ENCODE data around the gene IGIP. TPM values are rescaled to one million over a fixed set of nuclear protein-coding genes. Genes with fewer than 3 reads are reported as not detected.

The IGIP gene
- total RNA-seq, 1 experiment from 2014 or later: 1.7 TPM

DNA sequence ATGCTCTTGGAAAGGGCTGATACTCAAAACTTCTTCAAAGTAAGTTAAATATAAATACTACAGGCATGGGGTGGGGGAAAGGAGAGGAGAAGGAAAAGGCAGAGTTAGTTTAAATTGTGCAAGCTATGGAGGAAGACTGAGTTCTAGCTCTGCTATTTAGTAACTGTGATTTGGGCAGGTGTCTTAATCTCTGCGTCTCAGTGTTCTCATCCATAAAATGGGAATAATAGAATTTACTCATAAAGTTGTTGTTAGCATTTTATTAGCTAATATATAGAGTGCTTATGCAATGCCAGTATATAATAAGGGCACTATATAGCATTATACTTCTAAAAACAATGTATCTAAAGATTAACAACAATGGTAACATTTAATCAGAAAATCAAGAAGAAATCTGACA, 24.6 kb upstream of the IGIP start (continued):
- TF ChIP-seq, protein P1, sequence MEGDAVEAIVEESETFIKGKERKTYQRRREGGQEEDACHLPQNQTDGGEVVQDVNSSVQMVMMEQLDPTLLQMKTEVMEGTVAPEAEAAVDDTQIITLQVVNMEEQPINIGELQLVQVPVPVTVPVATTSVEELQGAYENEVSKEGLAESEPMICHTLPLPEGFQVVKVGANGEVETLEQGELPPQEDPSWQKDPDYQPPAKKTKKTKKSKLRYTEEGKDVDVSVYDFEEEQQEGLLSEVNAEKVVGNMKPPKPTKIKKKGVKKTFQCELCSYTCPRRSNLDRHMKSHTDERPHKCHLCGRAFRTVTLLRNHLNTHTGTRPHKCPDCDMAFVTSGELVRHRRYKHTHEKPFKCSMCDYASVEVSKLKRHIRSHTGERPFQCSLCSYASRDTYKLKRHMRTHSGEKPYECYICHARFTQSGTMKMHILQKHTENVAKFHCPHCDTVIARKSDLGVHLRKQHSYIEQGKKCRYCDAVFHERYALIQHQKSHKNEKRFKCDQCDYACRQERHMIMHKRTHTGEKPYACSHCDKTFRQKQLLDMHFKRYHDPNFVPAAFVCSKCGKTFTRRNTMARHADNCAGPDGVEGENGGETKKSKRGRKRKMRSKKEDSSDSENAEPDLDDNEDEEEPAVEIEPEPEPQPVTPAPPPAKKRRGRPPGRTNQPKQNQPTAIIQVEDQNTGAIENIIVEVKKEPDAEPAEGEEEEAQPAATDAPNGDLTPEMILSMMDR (IDR thresholded peaks at IDR 0.05): no peak
- no peak for TF ChIP-seq ZNF671 (CRISPR knock-in tag; IDR thresholded peaks at IDR 0.05)
- TF ChIP-seq, protein P2, sequence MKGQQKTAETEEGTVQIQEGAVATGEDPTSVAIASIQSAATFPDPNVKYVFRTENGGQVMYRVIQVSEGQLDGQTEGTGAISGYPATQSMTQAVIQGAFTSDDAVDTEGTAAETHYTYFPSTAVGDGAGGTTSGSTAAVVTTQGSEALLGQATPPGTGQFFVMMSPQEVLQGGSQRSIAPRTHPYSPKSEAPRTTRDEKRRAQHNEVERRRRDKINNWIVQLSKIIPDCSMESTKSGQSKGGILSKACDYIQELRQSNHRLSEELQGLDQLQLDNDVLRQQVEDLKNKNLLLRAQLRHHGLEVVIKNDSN (CRISPR knock-in tag; IDR thresholded peaks at IDR 0.05): no peak
- TF ChIP-seq, protein P3, sequence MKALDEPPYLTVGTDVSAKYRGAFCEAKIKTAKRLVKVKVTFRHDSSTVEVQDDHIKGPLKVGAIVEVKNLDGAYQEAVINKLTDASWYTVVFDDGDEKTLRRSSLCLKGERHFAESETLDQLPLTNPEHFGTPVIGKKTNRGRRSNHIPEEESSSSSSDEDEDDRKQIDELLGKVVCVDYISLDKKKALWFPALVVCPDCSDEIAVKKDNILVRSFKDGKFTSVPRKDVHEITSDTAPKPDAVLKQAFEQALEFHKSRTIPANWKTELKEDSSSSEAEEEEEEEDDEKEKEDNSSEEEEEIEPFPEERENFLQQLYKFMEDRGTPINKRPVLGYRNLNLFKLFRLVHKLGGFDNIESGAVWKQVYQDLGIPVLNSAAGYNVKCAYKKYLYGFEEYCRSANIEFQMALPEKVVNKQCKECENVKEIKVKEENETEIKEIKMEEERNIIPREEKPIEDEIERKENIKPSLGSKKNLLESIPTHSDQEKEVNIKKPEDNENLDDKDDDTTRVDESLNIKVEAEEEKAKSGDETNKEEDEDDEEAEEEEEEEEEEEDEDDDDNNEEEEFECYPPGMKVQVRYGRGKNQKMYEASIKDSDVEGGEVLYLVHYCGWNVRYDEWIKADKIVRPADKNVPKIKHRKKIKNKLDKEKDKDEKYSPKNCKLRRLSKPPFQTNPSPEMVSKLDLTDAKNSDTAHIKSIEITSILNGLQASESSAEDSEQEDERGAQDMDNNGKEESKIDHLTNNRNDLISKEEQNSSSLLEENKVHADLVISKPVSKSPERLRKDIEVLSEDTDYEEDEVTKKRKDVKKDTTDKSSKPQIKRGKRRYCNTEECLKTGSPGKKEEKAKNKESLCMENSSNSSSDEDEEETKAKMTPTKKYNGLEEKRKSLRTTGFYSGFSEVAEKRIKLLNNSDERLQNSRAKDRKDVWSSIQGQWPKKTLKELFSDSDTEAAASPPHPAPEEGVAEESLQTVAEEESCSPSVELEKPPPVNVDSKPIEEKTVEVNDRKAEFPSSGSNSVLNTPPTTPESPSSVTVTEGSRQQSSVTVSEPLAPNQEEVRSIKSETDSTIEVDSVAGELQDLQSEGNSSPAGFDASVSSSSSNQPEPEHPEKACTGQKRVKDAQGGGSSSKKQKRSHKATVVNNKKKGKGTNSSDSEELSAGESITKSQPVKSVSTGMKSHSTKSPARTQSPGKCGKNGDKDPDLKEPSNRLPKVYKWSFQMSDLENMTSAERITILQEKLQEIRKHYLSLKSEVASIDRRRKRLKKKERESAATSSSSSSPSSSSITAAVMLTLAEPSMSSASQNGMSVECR (CRISPR knock-in tag; IDR thresholded peaks at IDR 0.05; ENCODE audit: borderline replicate concordance): no peak

DNA sequence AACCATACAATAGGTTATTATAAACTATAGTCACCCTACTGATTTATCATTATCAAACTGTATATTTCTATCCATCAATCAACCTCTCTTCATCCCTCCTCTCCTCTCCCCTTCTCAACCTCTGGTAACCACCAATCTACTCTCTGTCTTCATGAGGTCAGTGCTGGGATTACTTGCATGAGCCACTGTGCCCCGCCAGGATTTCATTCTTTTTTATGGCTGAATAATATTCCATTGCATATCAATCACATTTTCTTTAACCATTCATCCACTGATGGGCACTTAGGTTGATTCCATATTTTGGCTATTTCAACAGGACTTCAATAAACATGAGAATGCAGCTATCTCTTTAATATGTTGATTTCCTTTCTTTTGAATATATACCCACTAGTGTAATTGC, 22.6 kb upstream of the IGIP start:
- TF ChIP-seq, protein P4, sequence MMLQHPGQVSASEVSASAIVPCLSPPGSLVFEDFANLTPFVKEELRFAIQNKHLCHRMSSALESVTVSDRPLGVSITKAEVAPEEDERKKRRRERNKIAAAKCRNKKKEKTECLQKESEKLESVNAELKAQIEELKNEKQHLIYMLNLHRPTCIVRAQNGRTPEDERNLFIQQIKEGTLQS (CRISPR knock-in tag; conservative IDR thresholded peaks at IDR 0.05): no peak
- Mint-ChIP-seq H3K4me3 (no peak overlapping the region), H3K27ac (no peak overlapping the region), H3K4me1 (peaks cover 14% of the 10 kb centered on the region), H3K36me3 (no peaks in the 10 kb centered on the region), H3K27me3 (ENCODE audit: low read depth) (peaks cover 57% of the 10 kb centered on the region), H3K9me3 (no peaks in the 10 kb centered on the region)
- CTCF ChIA-PET: interaction anchor here (1.1 kb wide), 1 partner anchor 41 kb away, joined by 5 read pairs; no protein-coding TSS in a partner anchor
- POLR2A ChIA-PET: no interaction called here
- DNase-seq (ENCODE audit: low spot score): no peak
- no peak for ATAC-seq

DNA sequence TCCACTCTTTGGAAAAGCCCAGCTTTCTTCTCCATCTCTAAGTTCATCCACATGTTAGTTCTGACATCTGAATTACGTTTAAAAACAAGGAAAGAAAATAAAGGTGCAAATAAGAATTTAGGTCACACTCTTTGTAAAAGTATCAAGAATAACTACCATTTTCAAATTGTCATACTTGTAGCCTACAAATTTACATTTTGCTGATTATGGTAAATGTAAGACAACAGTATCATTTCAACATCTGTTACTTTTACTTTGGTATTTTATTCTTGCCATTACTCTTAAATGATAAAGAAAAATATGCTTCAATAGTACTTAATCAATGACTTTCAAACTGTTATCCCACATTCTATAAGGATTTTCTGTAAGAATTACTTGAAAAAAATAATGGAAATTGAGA, 21.6 kb upstream of the IGIP start:
- H3K36me3 Mint-ChIP-seq: no peaks in the 10 kb centered on the region
- CTCF ChIA-PET: interaction anchor here (1.0 to 1.1 kb wide), 2 partner anchors 11 to 40 kb away, joined by 4 to 5 read pairs; no protein-coding TSS in a partner anchor
- peaks cover 66% of the 10 kb centered on the region for H3K27me3 Mint-ChIP-seq (ENCODE audit: low read depth)
- TF ChIP-seq TP53 (CRISPR knock-in tag; IDR thresholded peaks at IDR 0.05): no peak
- TF ChIP-seq, protein P5, sequence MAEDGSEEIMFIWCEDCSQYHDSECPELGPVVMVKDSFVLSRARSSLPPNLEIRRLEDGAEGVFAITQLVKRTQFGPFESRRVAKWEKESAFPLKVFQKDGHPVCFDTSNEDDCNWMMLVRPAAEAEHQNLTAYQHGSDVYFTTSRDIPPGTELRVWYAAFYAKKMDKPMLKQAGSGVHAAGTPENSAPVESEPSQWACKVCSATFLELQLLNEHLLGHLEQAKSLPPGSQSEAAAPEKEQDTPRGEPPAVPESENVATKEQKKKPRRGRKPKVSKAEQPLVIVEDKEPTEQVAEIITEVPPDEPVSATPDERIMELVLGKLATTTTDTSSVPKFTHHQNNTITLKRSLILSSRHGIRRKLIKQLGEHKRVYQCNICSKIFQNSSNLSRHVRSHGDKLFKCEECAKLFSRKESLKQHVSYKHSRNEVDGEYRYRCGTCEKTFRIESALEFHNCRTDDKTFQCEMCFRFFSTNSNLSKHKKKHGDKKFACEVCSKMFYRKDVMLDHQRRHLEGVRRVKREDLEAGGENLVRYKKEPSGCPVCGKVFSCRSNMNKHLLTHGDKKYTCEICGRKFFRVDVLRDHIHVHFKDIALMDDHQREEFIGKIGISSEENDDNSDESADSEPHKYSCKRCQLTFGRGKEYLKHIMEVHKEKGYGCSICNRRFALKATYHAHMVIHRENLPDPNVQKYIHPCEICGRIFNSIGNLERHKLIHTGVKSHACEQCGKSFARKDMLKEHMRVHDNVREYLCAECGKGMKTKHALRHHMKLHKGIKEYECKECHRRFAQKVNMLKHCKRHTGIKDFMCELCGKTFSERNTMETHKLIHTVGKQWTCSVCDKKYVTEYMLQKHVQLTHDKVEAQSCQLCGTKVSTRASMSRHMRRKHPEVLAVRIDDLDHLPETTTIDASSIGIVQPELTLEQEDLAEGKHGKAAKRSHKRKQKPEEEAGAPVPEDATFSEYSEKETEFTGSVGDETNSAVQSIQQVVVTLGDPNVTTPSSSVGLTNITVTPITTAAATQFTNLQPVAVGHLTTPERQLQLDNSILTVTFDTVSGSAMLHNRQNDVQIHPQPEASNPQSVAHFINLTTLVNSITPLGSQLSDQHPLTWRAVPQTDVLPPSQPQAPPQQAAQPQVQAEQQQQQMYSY (CRISPR knock-in tag; IDR thresholded peaks at IDR 0.05): no peak
- TF ChIP-seq ZNF232 (CRISPR knock-in tag; IDR thresholded peaks at IDR 0.05): no peak
- TF ChIP-seq, protein P6, sequence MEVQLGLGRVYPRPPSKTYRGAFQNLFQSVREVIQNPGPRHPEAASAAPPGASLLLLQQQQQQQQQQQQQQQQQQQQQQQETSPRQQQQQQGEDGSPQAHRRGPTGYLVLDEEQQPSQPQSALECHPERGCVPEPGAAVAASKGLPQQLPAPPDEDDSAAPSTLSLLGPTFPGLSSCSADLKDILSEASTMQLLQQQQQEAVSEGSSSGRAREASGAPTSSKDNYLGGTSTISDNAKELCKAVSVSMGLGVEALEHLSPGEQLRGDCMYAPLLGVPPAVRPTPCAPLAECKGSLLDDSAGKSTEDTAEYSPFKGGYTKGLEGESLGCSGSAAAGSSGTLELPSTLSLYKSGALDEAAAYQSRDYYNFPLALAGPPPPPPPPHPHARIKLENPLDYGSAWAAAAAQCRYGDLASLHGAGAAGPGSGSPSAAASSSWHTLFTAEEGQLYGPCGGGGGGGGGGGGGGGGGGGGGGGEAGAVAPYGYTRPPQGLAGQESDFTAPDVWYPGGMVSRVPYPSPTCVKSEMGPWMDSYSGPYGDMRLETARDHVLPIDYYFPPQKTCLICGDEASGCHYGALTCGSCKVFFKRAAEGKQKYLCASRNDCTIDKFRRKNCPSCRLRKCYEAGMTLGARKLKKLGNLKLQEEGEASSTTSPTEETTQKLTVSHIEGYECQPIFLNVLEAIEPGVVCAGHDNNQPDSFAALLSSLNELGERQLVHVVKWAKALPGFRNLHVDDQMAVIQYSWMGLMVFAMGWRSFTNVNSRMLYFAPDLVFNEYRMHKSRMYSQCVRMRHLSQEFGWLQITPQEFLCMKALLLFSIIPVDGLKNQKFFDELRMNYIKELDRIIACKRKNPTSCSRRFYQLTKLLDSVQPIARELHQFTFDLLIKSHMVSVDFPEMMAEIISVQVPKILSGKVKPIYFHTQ (CRISPR knock-in tag; IDR thresholded peaks at IDR 0.05): no peak
- TF ChIP-seq, protein P7, sequence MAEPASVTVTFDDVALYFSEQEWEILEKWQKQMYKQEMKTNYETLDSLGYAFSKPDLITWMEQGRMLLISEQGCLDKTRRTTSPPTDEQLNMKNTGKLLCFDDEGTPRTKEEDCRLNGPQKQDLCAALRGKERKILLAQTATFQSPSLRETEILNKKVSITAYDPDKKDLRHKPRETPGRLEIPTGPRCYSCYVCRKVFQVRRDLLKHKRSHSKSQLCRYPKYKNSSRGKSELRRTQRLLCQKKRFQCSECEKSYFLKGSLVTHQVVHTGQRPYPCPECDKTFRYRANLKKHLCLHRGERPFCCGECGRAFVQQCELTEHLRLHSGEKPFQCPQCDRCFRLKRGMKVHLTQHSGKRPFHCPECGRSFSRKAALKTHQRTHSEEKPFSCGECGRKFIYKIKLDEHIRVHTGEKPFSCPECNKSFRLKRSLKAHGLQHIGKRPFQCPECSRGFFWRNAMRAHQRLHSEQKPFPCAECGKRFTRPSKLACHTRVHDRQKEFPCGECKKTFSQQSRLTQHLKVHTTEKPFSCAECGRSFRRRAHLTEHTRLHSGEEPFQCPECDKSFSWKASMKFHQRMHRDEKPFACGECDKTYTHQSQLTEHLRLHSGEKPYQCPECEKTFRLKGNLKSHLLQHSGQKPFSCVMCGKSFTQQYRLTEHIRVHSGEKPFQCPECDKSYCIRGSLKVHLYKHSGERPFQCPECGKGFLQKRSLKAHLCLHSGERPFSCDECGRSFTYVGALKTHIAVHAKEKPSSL (CRISPR knock-in tag; conservative IDR thresholded peaks at IDR 0.05): no peak
- TF ChIP-seq, protein P8, sequence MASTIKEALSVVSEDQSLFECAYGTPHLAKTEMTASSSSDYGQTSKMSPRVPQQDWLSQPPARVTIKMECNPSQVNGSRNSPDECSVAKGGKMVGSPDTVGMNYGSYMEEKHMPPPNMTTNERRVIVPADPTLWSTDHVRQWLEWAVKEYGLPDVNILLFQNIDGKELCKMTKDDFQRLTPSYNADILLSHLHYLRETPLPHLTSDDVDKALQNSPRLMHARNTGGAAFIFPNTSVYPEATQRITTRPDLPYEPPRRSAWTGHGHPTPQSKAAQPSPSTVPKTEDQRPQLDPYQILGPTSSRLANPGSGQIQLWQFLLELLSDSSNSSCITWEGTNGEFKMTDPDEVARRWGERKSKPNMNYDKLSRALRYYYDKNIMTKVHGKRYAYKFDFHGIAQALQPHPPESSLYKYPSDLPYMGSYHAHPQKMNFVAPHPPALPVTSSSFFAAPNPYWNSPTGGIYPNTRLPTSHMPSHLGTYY (CRISPR knock-in tag; IDR thresholded peaks at IDR 0.05): no peak
- no peak for TF ChIP-seq ESRRA (CRISPR knock-in tag; IDR thresholded peaks at IDR 0.05; ENCODE audit: borderline replicate concordance)
- TF ChIP-seq SMAD3 (CRISPR knock-in tag; IDR thresholded peaks at IDR 0.05; ENCODE audit: borderline replicate concordance): no peak
- no peak for TF ChIP-seq ZNF121 (CRISPR knock-in tag; IDR thresholded peaks at IDR 0.05)
- no peak for TF ChIP-seq IRF2 (CRISPR knock-in tag; IDR thresholded peaks at IDR 0.05; ENCODE audit: borderline replicate concordance, low read depth)

More for the DNA sequence above, 21.6 kb upstream of the IGIP start:
- H3K27ac Mint-ChIP-seq: no peak overlapping the region
- no peak for ATAC-seq
- H3K4me3 Mint-ChIP-seq: no peak overlapping the region
- H3K4me1 Mint-ChIP-seq: peaks cover 16% of the 10 kb centered on the region
- POLR2A ChIA-PET: no interaction called here
- H3K9me3 Mint-ChIP-seq: no peaks in the 10 kb centered on the region
- DNase-seq (ENCODE audit: low spot score): no peak

All from WTC11 (cell line).